CD1c-positive myeloid dendritic cell (primary cell): ENCODE results near the gene BTBD17.
A peak's percentile ranks its signal among the peaks of the same experiment; 100 is the strongest.

Source experiments
- DNase-seq: peaks from one replicate; pipeline ENCODE4 v3.0.0-alpha.2; 2016; ENCODE audit errors: extremely low spot score

Gene BTBD17

DNA sequence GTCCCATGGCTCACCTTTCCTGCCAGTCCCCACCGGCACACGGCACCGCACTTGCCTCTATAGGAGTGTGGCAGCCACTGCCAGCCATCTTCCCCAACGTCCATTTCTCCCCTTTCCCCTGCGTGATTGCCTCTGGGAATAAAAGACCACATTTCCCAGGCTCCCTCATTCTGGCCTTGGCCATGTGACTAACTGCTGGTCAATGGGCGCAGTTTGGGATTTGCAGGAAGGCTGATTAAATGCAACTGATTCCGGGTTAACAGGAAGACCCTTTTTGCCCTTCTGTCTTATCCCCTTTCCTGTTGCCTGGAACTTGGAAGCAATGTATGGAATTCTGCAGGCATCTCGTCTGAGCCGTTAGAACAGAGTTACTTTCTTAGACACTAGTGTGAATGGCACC is 3.0 kb downstream of the BTBD17 start:
- DNase-seq, result no peak

DNA sequence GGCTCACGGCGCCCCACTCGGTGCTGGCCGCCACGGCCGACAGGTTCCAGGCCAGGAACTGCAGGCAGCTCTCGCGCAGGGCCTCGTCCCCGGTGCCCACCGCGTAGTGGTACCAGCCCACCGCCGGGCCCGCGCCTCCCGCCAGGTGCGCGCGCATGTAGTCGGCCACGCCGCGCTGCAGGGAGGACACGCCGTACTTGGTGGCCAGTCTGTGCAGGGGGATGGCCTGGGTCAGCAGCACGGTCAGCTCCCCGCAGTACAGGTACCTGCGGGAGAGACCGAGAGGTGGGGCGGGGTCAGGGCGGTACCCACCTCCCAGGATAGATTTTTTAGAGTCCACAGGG is 4.2 kb downstream of the BTBD17 start:
- no peak for DNase-seq

DNA sequence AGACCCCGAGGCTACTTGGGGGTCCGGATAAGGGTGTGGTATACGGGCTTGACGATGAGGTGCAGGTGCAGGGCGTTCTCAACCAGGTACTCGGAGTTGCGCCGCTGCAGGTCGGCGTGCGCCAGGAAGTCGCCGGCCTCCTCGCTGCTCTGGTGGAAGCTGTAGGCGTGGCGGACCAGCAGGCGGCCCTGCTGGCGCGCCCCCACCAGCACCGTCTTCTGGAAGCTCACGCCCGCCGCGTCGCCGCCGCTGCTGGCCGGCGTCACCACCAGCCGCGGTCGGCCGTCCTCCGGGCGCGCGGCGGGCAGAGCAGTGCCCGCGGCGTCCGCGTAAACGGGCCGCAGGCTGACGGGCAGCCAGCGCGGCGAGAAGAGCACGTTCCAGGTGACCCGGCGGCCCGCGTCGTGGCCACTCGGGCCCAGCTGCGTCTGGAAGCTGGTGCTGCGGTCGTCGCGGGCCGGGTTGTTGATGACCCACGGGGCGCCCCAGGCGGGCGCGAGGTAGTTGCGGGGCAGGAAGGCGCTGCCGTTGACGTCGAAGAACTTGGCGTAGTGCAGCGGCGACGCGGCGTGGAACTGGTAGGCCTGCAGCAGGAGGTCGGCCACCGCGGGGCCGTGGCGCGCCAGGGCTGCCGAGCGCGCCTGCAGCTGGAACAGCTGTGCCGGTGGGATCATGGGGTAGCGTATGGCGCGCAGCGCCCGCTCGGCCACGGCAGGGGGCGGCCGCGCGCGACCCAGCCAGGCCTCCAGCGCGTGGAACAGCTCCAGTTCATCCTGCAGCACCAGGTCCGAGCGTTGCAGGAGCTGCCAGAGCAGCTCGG is 4.8 kb downstream of the BTBD17 start:
- peak; percentile 24 for DNase-seq

DNA sequence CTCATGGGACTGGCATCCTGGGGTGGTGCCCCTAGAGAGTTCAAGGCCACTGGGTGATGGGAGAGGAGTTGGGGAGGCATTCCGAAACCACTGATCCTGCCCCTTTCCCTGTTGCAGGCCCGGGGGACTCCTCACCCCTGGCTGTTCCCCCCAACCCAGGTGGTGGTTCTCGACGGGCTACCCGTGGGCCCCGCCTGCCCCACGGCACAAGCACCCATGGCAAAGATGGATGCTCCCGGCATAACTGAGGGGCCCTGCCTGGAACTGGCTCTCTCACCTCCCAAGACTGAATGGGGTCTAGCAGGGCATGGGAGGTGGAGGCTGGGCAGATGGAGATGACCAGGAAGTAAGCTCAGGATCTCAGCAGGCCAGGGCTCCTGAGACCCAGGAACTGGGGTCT is 6.6 kb downstream of the BTBD17 start:
- no peak for DNase-seq

DNA sequence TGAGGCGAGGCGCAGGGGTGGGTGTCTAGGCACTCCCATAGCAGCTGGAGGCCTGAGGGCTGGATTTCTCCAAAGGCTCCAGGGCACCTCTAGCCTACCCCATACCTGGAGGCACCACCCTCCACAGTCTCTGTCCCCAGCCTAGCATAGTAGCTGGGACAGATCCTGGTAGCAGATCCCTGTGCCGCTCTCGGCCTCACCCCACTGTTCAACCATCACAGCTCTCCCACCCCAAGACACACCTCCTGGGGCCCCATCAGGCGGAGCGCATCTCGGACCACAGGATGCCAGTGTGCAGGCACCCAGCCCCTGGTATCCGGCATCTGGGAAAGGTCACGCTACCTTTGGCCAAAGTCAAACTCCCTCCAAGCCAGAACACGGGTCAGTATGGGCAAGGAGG is 7.1 kb downstream of the BTBD17 start:
- no peak for DNase-seq

DNA sequence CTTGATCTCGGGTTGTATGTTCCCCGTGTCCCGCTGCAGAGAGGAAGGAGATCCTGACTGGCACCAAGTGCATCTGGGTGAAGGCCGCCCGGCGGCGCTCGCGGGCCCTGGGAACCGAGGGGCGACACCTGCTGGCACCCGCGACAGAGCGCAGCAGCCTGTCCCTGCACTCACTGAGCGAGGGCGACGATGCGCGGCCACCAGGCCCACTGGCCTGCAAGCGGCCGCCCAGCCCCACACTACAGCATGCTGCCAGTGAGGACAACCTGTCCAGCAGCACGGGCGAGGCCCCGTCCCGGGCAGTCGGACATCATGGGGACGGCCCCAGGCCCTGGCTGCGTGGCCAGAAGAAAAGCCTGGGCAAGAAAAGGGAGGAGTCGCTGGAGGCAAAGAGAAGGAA is 7.5 kb downstream of the BTBD17 start:
- peak; percentile 78 for DNase-seq

DNA sequence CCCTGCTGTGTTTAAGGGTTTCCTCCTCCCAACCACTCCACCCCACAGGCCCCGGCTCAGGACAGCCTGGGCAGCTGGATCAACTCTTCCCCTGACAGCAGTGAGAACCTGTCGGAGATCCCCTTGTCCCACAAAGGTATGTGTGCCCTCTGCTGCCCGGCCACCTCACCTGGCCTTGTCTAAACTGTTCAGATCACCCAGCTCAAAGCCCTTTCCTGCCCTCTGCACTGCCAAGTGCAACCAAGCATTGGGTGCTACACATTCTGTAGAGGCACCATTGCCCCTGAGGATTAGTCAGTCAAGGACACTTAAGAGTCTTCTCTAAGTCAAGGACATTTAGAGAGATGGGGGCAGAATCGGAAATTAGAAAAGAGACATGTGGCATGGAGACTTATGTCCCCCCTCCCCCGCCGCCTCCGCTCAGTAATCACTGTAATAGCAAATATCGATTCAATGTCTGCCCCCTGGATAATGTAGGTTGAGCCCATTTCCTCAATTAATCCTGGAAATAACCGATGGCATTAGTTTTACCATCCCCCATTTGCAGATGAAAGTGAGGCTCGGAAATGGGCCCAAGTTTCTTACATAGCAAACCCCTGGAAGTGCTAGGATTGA is 8.1 kb downstream of the BTBD17 start:
- no peak for DNase-seq

DNA sequence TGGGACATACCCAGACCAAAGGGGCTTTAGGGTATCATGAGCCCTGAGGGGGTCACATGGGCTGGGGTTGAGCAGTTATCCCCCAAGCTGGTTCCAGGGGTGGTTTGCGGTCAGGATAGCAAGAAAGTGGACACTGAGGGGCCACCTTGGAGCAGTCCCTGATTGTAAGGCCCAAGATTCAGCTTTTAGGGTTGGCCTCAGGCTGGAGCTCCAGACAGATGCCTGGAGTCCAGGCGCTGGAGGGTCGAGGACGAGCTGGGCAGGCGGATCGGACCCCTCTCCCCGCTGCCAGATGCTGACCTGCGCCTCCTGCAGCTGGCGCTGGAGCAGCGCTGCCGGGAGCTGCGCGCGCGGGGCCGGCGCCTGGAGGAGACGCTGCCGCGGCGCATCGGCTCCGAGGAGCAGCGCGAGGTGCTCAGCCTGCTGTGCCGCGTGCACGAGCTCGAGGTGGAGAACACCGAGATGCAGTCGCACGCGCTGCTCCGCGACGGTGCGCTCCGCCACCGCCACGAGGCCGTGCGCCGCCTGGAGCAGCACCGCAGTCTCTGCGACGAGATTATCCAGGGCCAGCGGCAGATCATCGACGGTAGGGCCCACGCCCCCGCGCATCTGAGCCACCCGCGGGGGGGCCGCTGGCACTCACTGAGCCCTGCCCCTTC is 10.0 kb downstream of the BTBD17 start:
- DNase-seq, result peak; percentile 7

DNA sequence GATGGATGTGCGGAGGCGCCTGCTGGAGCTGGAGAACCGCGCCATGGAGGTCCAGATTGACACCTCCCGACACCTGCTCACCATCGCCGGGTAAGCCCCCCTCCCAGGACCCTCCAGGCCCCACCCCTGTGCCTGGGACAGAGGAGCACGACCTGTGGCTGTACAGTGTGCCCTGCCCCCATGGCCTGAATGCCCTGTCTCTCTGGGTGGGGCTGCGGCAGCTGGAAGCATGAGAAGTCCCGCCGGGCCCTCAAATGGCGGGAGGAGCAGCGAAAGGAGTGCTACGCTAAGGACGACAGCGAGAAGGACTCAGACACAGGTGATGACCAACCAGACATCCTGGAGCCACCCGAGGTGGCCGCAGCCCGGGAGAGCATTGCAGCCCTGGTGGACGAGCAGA is 11.2 kb downstream of the BTBD17 start:
- no peak for DNase-seq

DNA sequence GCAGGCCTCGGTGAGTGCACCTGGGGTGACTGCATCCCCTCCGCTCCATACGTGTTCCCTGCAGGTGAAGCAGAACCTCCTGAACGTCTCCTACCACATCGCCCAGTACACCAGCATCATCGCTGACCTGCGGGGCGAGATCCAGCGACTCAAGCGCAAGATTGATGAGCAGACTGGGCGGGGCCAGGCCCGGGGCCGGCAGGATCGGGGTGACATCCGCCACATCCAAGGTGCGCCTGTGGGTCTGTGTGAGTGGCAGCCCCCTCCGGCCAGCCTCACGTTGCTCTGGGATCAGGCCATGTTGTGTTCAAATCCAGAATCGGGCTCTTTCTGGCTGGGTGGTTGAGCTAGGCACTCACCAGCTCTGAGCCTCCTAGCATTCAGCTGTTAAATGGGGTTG is 12.5 kb downstream of the BTBD17 start:
- DNase-seq, result no peak

DNA sequence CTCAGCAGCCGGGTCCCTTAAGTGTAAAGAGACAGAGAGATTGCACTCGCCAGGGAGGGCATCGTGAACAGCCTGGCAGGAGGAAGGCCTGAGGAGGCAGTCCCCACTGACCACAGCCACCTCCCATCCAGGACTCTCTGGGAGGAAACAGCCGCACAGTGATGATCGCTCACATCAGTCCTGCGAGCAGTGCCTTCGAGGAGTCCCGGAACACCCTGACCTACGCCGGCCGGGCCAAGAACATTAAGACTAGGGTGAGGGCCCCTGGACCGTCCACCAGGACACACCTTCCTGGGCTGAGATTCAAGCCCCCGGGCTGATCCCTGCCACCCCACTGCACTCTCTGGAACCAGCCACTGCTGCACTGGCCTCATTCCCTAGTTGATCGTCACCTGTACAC is 14.0 kb downstream of the BTBD17 start:
- no peak for DNase-seq

DNA sequence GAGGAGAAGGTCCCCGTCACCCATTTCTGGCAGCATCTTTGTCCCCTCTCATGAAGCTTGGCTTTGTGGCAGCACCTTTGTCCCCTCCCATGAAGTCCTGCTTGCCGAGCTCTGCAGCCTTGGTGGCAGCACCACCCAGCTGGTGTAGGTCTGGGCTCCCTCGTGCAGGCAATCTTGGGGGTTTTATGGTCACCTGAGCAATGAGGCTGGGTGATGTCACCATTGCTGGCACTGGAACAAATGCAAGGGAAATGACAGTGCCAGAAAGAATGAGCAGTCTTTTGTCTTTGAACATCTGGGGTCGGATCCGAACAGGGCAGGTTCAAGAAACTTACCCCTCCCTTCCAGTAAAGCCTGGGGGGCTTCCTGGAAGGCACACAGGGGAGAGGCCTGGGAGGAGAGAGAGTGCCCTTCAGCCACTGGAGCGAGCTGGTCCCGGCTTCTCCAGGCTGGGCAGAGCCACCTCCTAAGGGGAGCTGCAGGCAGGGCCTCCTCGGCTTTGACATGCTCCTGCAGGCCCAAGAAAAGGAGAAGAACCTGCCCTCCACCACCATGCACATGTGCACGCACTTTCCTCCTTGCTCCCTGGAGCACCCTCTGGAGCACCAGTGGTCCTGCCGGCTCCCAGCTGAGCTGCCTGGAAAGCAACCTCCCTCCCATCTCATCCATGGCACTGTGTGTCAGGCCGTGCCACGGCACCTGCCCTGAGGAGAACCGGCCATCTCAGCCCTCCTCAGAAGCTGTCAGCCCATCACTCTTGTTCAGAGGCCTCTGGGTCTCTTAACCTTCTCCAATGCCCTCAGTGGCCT is 16.0 kb downstream of the BTBD17 start:
- no peak for DNase-seq

DNA sequence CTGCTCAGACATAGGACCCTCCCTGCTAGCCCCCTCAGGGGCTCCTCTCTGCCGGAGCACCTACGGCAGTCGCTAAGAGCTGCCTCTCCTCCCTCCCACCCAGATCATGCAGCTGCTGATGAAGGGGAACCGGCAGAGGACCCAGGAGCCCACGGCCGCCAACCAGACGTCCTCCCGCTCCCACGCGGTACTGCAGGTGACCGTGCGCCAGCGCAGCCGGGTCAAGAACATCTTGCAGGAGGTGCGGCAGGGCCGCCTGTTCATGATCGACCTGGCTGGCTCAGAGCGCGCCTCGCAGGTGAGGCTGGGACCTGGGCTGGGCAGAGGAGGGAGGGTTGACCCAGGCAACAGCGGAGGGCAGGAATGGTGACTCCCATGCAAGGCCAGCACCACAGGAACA is 17.0 kb downstream of the BTBD17 start:
- DNase-seq, result no peak

DNA sequence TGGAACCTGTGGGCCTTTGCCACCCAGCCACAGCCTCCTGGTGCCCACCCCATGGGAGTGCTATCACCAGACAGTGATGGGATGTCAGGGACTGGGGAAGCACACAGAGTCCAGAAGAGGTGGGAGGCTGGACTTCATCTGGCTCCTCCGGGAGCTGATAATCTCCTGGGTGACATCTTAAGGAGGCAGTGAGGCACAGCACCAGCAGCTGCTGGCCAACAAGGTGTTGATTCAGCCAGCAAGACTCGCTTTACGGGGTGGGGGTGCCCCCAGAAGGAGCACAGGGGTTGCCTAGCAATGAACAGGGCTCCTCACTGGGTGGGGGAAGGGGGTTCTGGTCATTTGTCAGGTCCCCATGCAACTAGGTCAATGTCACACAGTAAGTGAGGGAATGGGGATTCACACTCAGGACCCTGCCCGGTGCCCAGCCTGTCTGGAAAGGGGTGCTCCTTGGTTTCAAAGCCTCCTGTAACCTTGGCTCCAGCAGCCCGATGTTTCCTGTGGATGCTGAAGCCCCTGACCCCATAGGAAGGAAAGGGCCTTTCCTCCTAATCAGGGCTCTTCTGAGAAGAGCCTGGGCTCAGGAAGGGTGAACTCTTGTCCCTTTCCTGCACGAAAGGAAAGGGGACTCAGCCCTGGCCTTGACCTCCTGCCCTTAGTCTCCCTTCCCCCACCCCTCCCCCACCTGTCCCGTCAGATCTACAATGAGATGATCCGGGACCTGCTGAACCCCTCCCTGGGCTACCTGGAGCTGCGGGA is 18.0 kb downstream of the BTBD17 start:
- DNase-seq, result no peak

DNA sequence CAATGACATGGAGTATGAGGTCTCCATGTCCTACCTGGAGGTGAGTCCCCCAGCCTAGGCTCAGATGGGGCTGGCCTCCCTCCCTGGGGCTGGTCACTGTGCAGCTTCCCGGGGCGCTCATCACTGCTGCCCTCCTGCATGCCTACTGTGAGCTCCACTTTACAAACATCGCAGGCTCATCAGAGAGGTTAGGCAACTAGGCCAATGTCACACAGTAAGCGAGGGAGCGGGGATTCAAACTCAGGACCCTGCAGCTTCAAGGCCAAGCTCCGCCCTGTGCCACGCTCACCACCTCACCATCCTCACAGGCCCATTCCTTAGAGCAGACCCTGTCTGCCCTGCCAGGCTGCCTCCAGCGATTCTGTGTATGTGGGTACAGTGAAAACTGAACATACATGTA is 18.5 kb downstream of the BTBD17 start:
- DNase-seq, result no peak

DNA sequence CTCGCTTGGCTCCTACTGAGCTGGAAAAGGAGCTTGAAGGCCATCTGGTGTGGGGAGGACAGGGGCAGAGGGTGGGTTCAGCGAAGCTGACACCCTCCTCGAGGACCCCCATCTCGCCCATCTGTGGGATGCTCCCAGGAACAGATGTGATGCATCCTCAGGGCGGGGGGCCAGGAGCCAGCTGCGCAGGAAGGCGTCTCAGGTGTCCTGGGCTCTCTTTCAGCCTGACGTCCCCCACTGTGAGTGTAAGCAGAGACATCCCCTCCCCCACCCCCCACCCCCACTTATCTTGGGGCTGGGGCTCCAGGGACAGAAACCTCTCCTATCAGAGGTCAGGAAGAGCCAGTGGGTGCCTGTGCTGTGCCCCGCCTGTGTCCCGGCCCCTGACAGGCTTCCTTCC is 19.4 kb downstream of the BTBD17 start:
- no peak for DNase-seq

DNA sequence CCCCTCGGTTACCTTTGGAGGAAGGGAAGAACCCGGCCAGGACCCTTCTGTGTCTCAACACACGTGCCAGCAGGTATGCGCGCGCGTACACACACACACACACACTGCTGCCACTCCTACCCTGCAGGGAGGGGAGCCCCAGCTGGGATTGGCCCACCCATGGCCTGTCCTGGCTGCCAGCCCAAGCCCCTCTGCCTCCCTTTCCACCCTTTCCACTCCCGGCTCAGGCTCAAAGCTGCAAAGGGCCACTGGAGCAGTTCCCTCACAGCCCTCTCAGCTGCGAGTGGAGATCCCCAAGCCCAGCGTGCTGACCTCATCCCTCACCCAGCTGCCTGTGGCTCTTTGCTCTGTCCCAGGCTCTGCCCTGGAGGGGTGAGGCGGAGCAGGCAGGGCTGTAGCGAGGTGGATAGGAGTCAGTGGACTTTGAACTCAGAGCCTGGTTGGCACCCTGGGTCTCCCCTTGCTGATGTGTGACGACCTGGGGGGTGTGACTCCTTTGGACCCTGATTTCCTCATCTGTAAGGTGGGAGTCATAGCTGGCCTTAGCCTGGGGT is 21.1 kb downstream of the BTBD17 start:
- peak; percentile 2 for DNase-seq

DNA sequence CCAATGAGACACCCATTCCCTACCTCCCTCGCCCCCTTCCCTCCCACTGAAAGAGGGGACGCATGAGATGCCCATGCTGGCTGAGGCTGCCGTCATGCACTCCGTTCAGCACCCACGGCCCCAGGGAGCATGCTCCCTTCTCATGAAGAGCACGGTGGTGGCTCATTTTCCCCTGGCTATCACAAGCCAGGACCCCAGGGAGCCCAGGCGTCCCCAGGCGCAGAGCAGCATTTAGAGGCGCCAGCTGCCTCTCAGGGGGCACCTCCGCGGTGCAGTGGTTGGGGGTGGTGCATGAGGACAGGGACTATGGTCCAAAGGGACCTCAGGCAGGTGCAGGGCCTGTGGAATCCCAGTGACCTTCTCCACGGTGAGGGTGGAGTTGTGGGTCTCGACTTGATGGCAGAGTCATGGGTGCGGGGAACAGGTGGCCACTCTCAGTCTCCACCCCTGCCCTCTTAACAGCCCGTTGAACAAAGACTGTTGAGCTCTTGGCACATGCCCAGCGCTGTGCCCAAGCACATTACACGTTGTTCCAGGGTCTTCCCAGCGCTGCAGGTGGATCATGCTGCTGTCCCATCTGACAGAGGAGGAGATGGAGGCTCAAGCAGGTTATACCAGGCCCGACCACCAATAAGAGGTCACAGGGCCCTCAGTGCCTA is 22.0 kb downstream of the BTBD17 start:
- DNase-seq, result no peak

DNA sequence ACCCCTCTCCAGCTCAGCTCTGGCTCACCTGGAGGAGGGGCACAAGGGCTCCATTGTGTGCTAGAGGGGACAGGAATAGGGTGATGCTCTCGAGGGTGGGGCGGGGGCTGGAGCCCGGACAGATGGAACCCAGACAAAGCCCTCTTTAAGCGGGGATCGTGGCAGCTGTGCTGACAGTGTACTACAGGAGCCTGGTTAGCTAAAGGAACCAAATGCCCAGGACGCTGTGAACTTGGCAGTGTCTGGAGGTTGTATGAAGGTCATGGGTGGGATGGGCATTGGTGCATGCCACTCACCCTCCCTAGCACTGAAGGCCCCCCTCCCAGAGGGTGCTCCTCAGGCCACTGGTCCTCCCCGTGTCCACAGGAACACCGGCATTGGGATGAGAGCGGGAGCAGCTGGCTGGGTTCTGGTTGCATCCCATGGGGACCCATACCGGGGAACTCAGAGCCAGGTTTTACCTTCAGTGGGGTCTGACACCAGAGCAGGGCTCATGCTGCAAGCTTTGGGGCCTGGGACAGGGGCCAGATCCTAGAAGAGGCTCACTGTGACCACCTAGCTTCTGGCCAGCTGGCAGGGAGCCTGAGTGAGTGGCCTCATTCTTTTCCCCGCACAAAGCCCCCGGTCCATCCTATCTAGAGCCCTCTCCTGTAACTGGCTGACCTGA is 23.7 kb downstream of the BTBD17 start:
- no peak for DNase-seq

DNA sequence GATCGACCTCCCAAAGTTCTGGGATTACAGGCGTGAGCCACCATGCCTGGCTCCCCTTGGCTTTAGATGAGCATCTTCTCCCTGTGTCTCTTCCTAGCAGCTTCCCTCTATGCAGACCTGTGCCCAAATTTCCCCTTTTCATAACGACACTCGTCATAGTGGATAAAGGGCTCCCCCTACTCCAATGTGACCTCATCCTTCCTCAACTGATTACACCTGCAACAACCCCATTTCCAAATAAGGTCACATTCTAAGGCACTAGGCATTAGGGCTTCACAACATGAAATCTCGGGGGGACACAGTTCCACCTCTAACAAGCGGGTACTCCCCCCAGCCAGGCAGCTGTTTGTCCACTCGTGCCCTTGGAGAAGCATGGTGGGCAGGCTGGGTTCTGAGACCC is 25.4 kb downstream of the BTBD17 start:
- no peak for DNase-seq
